ENCODE data around the gene ZNF750.
A peak's percentile ranks its signal among the peaks of the same experiment; 100 is the strongest.

Gene ZNF750

DNA sequence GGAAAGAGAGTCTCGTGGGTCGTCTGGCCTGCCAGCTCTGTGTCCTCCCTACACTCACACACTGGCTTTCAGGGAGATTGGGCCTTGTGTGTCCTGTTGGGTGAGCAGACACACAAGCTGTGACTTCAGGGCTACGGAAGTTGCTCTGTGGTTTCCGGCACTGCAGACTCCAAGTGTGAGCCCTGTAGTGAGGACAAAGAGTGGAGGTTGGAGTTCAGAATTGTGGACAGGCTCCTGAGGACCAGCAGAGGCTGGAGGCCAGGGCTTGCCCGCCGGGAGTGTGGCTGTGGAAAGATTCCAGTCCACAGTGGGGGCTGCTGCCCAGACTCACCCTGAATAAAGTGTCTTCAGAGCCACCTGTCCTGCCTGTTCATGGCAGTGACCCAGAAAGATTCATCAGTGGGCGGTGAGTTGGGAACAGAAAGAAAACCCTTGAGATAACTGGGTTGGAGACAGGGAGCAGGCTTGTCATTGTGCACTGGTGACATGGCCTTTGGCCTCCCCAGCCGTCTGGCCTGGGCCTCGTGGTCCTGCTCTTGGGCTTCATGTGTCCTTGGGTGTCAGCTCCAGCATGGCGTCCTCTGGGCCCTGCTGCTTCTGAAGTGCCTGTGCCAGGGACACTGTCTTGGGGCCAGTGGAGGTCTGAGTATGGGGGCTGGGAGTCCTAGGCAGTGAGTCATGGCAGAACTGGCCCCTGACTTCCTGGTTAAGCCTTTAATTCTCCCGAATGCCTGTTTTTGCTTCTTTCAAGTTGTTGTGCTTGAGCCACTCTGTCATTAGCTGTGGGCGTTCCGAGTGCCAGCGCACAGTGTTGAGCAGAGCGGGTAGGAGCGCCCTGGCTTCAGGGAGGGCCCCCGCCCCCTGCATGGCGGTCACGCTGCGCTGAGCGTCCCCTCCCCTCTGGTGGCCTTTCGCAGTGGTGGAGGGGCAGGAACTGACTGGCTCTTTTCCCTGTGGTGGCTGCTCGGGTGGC lies 19.9 kb upstream of the ZNF750 start:
- peak; percentile 22 to 37 for DNase-seq (ENCODE audit: low read depth in 1 of 2, low spot score in 1 of 2)

DNA sequence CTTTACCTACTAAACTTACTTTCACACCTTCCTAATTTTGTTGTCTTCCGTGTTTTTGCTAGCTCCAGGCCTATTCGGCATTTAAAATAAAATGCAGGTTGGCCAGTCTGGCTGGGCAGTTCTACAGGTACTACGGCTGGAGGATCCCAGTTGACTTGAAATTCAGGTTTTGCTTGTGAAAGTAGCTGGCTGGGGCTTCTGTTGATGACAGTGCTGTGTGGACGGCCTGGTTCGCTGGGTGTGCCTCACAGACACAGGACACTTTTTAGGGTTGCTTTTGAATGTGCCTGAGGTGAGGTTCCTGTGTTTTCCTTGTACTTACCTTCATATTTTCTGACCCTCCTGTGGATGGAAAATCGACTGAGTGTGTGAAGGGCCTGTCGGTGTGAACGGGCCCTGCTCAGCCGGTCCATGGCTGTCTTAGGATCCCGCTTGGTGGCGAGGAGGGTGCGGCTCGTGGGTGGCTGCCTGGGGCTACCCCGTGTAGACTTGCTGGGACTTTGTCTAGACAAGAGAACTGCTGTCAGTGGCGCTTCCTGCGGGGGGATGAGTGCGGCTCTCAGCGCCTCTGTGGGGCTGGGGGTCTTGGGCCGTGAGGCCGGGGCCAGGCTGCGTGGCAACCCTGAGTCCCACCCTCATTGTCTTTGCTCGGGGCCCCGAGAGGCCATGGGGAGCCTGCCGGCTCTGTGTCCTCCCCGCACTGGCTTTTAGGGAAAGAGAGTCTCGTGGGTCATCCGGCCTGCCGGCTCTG lies 18.7 kb upstream of the ZNF750 start:
- DNase-seq (ENCODE audit: low read depth in 1 of 2, low spot score in 1 of 2): no peak

- DNase-seq (ENCODE audit: low read depth in 1 of 2, low spot score in 1 of 2): no peak
These were observed 16.5 kb upstream of the ZNF750 start for GRCh38 chr17:82856361-82856760.

DNA sequence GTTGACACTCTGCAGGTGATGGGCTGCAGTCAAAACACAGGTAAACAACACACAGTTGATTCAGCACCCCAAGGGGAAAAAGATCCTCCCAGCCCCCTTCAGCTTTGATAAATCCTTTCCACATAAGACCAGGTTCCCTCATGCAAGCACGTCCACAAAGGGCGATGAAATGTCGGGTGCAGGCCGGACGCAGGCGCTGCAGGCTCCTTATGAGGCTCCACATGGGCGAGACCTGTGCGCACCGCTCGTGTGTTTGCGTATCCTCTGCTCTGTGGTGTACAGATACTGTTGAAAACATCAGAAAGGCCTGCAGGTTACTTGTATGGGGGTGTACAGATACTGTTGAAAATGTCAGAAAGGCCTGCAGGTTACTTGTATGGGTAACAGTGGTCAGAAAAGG lies 14.4 kb upstream of the ZNF750 start:
- DNase-seq (ENCODE audit: low read depth in 1 of 2, low spot score in 1 of 2): no peak

DNA sequence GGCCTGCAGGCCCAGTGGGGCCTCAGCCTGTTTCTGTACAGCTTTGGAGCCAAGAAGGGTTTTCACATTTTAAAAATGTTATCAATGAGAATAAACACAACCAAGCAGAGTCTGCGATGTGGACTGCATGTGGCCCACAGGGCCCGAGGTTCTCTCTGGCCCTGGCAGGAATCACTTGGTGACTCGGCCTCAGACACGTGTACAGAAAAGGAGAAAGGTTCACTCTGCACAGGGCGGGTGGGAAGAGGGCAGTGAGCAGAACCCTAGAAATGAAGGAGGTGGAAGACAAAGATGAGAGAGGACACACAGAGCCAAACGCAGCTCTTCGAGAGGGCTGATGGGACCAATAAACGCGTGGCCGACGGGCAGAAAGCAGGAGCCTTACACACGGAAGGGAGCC lies 11.6 kb upstream of the ZNF750 start:
- DNase-seq (ENCODE audit: low read depth in 1 of 2, low spot score in 1 of 2): no peak

DNA sequence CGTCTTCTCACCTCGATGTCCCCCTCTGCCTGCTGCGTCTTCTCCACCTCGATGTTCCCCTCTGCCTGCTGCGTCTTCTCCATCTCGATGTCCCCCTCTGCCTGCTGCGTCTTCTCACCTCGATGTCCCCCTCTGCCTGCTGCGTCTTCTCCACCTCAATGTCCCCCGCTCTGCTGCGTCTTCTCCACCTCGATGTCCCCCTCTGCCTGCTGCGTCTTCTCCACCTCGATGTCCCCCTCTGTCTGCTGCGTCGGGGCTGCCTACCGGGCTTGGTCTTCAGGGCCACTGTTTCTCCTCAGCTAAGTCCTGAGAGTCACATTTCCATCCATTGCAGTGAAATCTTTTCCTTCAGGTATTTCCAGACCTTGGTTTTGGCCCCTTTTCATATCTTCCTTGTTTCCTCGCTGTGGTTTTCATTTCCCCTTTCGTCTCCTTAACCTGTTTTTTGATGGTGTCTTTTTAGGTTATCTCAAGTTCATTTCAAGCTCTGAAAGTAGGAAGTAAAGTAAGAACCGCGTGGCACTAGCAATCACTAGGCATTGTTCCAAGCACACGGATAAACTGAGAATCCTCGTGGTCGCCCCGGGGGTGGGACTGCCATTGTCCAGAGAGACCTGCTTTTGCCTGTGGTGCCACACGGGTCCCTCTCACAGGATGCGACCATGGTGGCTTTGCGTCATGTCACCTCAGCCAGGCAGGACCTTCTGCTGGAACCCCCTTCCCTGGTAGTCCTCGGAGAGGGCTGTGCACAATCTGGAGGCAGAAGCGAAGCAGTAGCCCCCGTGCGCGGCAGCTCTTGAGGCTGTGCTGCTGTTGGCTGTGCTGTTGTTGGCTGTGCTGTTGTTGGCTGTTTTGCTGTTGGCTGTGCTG lies 9.5 kb upstream of the ZNF750 start:
- no peak for DNase-seq (ENCODE audit: low read depth in 1 of 2, low spot score in 1 of 2)

GRCh38 chr17:82848022-82848592 lies 8.3 kb upstream of the ZNF750 start:
- DNase-seq (ENCODE audit: low read depth in 1 of 2, low spot score in 1 of 2): no peak

DNA sequence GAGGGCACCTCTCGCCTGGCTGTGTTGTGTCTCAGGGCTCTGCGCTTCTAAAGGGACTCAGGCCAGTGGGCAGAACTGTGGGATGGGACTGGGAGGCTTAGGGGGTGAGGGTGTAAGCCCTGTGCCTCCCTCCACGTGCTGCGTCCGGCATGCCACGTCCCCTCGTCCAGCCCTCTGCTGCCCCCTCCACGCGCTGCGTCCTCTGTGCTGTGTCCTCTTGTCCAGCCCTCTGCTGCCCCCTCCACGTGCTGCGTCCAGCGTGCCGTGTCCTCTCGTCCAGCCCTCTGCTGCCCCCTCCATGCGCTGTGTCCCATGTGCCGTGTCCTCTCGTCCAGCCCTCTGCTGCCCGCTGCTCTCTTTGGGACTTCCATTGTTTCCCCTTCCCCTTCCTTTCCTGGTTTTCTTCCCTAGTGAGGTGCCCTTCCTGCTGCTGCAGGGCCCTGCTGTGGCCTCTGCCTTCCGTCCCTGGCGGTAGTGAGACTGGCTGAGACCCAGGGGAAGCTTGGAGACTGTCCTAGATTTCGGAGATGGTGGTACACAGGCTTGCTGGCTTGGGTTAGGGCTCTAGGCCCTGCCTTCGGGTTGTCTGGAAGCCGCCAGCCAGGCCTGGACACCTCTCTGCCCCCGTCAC lies 6.4 kb upstream of the ZNF750 start:
- no peak for DNase-seq (ENCODE audit: low read depth in 1 of 2, low spot score in 1 of 2)

GRCh38 chr17:82845163-82845807 lies 5.5 kb upstream of the ZNF750 start:
- no peak for DNase-seq (ENCODE audit: low read depth in 1 of 2, low spot score in 1 of 2)

GRCh38 chr17:82844796-82845162 lies 5.0 kb upstream of the ZNF750 start:
- no peak for DNase-seq (ENCODE audit: low read depth in 1 of 2, low spot score in 1 of 2)

- DNase-seq (ENCODE audit: low read depth in 1 of 2, low spot score in 1 of 2): no peak
These were observed 4.3 kb upstream of the ZNF750 start for GRCh38 chr17:82843904-82844680.

DNA sequence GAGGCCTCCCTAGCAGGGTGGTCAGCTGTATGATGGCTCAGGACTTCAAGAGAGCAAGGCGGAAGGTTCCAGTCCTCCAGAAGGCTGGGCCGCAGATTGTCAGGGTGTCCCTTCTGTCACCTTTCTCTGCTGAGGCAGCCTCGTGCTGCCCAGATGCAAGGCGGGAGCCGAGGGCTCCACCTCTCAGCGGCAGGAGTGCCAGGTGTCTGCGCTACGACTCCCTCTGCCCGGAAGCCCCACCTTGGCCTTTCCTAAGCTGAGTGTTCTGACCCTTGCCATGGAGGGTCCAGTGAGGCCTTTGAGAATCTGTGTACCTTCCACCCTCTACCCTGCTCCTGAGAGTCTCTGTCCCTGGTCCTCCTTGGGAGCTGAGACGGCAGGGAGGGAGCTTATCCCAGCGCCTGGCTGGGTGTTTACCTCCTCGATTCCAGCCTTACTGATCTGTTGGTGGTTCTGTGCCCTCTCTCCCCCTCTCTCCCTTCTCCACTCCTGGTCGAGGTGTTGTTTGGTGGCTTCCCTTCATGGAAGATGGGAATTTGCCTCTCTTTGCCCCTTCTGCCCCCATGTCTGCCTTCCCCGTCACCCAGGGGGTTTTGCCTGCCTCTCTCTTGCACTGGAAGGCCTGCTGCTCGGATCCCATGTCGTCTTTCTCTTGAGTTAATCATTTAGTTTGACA lies 2.2 kb upstream of the ZNF750 start:
- DNase-seq (ENCODE audit: low read depth in 1 of 2, low spot score in 1 of 2): no peak

DNA sequence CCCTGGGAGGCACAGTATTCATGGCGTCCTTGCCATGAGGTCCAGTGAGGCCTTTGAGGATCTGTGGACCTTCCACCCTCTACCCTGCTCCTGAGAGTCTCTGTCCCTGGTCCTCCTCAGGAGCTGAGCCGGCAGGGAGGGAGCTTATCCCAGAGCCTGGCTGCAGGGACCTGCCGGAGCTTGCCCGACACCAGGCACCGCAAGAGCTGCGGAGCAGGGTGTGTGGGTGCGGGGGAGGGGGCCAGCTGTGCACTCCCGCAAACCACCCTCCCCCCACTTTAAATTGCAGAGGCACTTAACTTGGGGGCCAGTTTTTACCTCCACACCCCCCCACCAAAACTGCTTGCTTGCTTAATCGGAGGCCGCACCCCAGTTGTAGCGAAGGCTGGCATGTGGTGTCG lies 609 bp upstream of the ZNF750 start:
- DNase-seq (ENCODE audit: low read depth in 1 of 2, low spot score in 1 of 2): no peak

DNA sequence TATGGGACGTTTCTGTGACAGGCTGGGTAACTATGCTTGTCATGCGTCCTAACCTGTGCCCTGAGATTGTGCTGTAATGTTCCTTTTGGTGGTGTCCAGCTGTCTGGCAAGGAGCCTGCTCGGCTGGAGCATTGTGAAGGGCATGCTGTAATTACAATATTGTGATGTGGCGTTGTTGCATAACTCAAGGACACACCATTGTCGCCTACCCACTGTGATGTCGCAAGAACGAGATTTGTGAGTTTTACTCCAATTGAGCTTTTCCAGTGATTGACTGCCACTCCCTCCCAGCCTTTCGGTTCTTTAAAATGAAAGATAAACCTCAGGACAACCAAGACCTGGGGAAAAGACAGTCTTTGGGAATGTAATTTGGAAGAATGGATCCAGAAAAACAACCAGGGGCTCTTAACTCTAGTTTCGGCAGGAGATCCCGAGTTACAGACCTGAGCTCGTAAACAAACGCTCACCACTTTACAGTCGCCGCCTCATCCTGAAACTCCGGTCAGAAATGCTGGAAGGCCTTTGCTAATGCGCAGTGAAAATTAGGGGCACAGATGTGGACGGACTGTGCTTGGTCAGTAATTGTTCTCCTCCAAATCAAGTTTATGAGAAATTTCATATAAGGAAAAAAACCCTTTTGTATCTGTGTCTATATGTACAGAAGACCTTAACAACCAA lies 1.3 kb downstream of the ZNF750 start:
- no peak for DNase-seq (ENCODE audit: low read depth in 1 of 2, low spot score in 1 of 2)

- DNase-seq (ENCODE audit: low read depth in 1 of 2, low spot score in 1 of 2): no peak
These were observed 2.1 kb downstream of the ZNF750 start for GRCh38 chr17:82837586-82838320.

DNA sequence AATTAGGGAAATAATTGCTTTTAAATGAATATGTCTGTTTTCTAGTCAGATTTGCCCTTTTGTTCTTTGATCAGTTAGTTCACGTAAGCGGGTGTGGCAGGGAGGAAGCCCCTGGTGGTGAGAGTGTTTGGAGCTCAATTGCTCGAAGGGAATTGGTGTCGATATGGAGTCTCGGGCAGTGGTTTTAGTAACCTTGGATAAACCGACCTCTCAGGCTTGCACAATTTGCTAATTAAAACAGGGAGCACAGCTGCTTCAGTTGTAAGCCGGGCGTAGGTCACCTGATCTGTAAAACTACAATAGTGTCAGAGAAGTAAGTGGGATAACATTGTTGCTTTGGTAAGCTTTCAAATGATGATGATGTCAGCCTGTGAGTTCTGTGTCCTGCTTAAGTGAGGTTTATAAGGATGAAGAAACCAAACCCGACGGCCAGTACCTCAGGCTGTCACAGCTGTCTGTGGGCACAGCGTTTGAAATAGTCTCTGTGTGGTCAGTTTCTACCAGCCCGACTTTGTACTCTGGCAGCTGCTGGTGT lies 2.9 kb downstream of the ZNF750 start:
- DNase-seq (ENCODE audit: low read depth in 1 of 2, low spot score in 1 of 2): no peak

Measured in activated T-helper 1 cell treated with anti-CD3 and anti-CD28 coated beads, Interleukin-2, amount 50 U/mL, for 16 hours (primary cell).